Measurements from ENCODE around the gene WDR6. TPM values are rescaled to one million over a fixed set of nuclear protein-coding genes. Genes with fewer than 3 reads are reported as not detected.

WDR6 gene
- total RNA-seq, 4 donors from 2014 or later, result 96.7 to 233 (median 179) TPM

DNA sequence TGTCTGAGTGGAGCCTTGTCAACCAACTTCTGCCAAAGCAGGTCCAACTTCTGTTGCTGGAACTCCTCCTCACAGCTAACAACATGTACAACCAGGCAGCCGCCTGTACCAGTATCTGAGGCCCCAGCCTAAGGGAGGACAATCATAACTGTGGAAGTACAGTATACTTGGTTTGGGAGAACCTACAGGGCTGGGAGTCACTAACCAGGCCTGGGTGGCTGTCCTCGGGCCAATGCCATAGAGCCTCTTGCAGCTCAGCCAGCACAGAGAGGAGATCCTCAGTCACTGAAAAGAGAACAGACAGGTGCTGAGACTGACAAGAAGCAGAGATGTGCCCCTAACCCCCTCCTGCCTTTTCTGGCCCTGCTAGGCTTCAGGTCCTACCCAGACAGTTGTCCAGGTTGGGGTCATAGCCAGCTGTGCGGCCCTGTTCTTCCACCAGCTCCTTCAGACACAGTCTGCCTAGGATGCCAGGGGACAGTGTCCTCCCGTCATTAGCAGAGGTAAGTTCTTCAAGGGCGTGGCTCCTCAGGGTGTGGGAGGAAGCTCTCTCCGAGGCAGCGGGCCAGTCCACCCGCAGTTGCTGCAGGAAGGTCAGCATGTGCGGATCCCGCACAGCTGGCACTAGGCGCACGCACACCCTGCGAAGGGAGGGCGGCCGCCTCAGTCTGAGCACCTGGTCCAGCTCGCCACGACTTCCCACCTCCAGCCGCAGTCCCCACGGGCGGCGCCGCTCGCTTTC is 10.2 kb downstream of the WDR6 start:
- peak in 2 of 3 donors; percentile 71 to 75 for DNase-seq
- TF ChIP-seq, protein P1, sequence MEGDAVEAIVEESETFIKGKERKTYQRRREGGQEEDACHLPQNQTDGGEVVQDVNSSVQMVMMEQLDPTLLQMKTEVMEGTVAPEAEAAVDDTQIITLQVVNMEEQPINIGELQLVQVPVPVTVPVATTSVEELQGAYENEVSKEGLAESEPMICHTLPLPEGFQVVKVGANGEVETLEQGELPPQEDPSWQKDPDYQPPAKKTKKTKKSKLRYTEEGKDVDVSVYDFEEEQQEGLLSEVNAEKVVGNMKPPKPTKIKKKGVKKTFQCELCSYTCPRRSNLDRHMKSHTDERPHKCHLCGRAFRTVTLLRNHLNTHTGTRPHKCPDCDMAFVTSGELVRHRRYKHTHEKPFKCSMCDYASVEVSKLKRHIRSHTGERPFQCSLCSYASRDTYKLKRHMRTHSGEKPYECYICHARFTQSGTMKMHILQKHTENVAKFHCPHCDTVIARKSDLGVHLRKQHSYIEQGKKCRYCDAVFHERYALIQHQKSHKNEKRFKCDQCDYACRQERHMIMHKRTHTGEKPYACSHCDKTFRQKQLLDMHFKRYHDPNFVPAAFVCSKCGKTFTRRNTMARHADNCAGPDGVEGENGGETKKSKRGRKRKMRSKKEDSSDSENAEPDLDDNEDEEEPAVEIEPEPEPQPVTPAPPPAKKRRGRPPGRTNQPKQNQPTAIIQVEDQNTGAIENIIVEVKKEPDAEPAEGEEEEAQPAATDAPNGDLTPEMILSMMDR (IDR thresholded peaks at IDR 0.05), result no peak
- peak; percentile 33 to 40 for TF ChIP-seq POLR2A (IDR thresholded peaks at IDR 0.05)
- peak overlapping the region; percentile 72 to 100 (median 93) for H3K27ac ChIP-seq
- H3K27me3 ChIP-seq, result no peaks in the 10 kb centered on the region
- H3K4me1 ChIP-seq, result peaks cover 0 to 38% (median 20%) of the 10 kb centered on the region in 4 donors
- no peaks in the 10 kb centered on the region for H3K9me3 ChIP-seq
- H3K36me3 ChIP-seq, result peaks cover 0 to 40% (median 0%) of the 10 kb centered on the region in 3 donors
- H3K4me3 ChIP-seq, result peak overlapping the region; percentile 74 to 92 (median 86)

DNA sequence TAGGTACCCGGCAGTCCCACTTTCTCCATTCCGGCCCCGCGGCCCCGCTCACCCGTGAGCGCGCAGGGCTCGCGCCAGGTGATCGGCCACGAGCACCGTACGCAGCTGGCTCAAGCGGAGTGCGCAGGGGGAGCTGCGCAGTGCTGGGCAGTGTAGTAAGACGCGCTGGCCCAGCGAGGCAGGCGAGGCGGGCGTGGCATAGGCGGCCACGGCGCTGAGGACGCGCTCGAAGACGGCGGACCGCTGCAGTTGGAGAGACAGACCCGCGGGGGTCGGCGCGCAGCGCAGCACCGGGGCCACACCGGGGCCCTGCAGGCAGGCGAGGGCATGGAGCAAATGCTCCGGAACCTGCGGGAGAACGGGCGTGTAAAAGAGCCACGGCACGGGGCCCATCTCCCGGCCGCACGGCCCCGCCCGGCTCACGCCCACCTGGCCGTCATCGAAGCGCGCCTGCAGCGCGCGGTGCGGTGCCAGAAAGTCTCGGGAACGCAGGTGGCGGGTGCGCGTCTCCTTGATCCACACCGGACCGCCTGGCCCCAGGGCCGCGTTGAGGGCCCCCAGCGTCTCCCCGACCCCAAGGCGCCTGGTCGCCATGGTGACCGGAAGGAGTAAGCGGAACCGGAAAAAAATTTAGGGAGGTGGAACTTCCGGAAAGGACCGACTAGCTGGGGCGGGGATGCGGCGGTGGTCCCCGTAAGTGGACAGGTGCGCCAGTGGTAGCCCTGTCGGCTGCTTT is 10.9 kb downstream of the WDR6 start, which contains the start of gene DALRD3:
Gene DALRD3 (minus strand): TSS at position 610 of the 736 bp plus-strand sequence. CDS start 16 bp downstream, at position 594.
- H3K27me3 ChIP-seq, result no peaks in the 10 kb centered on the region
- peak within 1 kb of the TSS; percentile 74 to 92 (median 86) for H3K4me3 ChIP-seq
- peaks cover 0 to 34% (median 0%) of the 10 kb centered on the region in 3 donors for H3K36me3 ChIP-seq
- H3K4me1 ChIP-seq, result peaks cover 0 to 39% (median 27%) of the 10 kb centered on the region in 4 donors
- TF ChIP-seq, protein P1 (IDR thresholded peaks at IDR 0.05), result no peak
- peak; percentile 42 to 59 for TF ChIP-seq POLR2A (IDR thresholded peaks at IDR 0.05)
- DNase-seq, result peak; percentile 73 to 85 (median 83)
- H3K27ac ChIP-seq, result peak within 1 kb of the TSS; percentile 86 to 100 (median 100)
- H3K9me3 ChIP-seq, result no peaks in the 10 kb centered on the region

DNA sequence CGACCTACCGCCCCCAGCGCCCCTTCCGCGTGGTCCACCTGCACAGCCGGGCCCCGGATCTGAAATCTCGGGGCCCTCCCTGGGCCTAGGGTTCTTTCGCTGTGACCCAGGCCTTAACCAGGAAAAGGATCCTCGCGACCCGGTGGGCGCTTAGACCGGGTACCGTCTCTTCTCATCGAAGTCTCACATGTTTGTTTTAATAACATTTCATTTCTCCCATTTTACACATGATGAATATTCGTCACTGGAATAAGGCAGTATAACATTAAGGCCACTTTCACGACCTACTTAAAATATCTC is 11.5 kb downstream of the WDR6 start:
- H3K9me3 ChIP-seq, result no peaks in the 10 kb centered on the region
- peaks cover 0 to 36% (median 0%) of the 10 kb centered on the region in 3 donors for H3K36me3 ChIP-seq
- DNase-seq, result no peak
- peak overlapping the region; percentile 72 to 100 (median 93) for H3K27ac ChIP-seq
- H3K4me3 ChIP-seq, result peak overlapping the region; percentile 74 to 92 (median 86)
- TF ChIP-seq POLR2A (IDR thresholded peaks at IDR 0.05), result no peak
- TF ChIP-seq, protein P1 (IDR thresholded peaks at IDR 0.05), result no peak
- H3K27me3 ChIP-seq, result no peaks in the 10 kb centered on the region
- H3K4me1 ChIP-seq, result peaks cover 0 to 42% (median 28%) of the 10 kb centered on the region in 4 donors

DNA sequence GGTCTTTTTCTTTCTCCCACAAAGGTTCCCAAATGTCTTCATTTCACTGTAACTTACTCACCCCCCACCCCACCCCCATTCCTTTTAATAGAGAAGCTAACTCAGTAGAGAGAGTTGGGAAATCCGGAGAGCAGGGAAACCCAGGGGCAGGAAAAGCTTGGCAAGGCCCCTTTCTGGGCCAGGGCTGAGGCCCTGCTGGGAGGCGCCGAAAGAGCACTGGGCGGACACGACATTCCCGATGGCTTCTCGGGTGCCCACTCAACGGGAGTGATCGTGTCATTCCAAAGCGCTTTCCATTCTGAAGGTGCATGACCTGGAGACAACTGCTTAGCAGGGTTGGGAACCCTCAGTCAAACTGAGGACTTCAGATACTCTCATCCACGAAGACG is 12.7 kb downstream of the WDR6 start:
- Histone ChIP-seq H3K4me3 (peak overlapping the region; percentile 73 to 95 (median 84)), H3K36me3 (peaks cover 0 to 36% (median 0%) of the 10 kb centered on the region in 3 donors), H3K4me1 (peaks cover 0 to 42% (median 28%) of the 10 kb centered on the region in 4 donors), H3K27me3 (no peaks in the 10 kb centered on the region), H3K27ac (peak overlapping the region; percentile 99 to 100 (median 100)), H3K9me3 (no peaks in the 10 kb centered on the region)
- DNase-seq, result no peak
- no peak for TF ChIP-seq POLR2A (IDR thresholded peaks at IDR 0.05)
- TF ChIP-seq, protein P1 (IDR thresholded peaks at IDR 0.05), result no peak

DNA sequence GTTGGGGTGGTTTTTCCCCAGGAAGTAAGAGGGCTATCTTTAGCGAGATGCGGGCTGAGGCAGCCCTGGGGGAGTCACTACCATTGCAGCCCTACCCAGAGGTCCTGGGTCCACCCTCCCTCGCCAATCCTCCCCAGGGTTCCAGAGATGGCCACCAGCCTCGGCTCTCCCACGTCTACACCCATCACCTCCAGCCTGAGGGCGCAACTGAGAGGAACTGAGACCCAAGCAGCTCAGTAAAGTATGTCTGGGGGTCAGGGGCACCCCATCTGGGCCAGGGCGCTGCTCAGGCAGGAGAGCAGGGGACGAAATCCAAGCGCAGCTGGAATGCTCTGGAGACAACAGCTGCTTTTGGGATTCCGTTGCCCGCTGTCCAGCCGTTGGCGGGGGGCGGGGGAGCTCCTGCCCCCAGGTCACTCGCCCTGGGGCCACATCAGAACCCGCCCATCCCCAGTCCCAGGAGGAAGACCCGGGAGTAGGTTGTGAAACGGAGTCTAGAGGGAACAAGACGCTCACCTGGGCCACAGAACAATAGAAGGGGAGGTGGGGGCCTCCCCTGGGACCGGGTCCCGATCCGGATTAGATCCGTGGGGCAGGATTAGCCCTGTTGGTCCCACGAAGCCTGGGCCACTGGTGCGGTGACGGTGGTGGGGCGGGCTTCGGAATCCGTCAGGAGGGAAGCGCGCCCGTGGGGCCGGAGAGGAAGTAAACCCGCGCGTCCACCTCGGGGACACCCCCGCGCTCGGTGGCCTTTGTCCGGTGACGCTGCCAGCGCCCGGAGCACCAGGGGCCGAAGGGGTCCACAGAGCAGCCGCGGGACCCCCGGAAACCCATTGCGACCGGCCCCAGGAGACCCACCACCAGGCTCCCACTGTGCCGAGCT is 13.4 kb downstream of the WDR6 start:
- DNase-seq, result peak; percentile 61 to 84 (median 84)
- H3K36me3 ChIP-seq, result peaks cover 0 to 36% (median 0%) of the 10 kb centered on the region in 3 donors
- H3K27ac ChIP-seq, result peak overlapping the region; percentile 99 to 100 (median 100)
- H3K9me3 ChIP-seq, result no peaks in the 10 kb centered on the region
- peak overlapping the region; percentile 73 to 95 (median 84) for H3K4me3 ChIP-seq
- TF ChIP-seq POLR2A (IDR thresholded peaks at IDR 0.05), result no peak
- TF ChIP-seq, protein P1 (IDR thresholded peaks at IDR 0.05), result no peak
- H3K27me3 ChIP-seq, result no peaks in the 10 kb centered on the region
- peaks cover 0 to 42% (median 30%) of the 10 kb centered on the region in 4 donors for H3K4me1 ChIP-seq
